Panc1 (cell line): ENCODE measurements around the gene RNASEH1. TPM values are rescaled to one million over a fixed set of nuclear protein-coding genes. Genes with fewer than 3 reads are reported as not detected.

ENCODE experiments used
- ATAC-seq: fragments of 200-7000 bp; cut with Tn5 transposase; 2 replicates; pipeline ENCODE4 v1.9.1; 2020; ENCODE audit warnings: mild to moderate bottlenecking, moderate library complexity
- BruUV-seq: library from RNA; stranded (reverse); fragments of 400-500 nt; replicated peaks from 2 replicates; lab custom pipeline; 2021; lab: Mats Ljungman, UMichigan
- CTCF ChIA-PET: fragments of 300-600 bp; sonication (Branson Sonifier 250); formaldehyde crosslinking; loops from one replicate; lab custom pipeline; 2022; ENCODE audit warnings: antibody characterized with exemption; lab: Charles Lee
- POLR2A ChIA-PET: fragments of 300-600 bp; sonication (Branson Sonifier 250); formaldehyde crosslinking; loops from one replicate; lab custom pipeline; 2022; ENCODE audit warnings: antibody characterized with exemption; lab: Charles Lee
- DNase-seq: peaks from one replicate; pipeline ENCODE4 v3.0.0-alpha.2; 2010; ENCODE audit warnings: low read depth, low spot score
- H3K27ac ChIP-seq: 2 replicates; pipeline ENCODE4 v1.5.1; 2011; ENCODE audit warnings: mild to moderate bottlenecking, low read length, inconsistent platforms
- H3K27me3 ChIP-seq: fragments of 200-500 bp; sonication (Bioruptor generic); 2 replicates; pipeline ENCODE4 v1.6.0; 2014; ENCODE audit warnings: low read length, inconsistent platforms; ENCODE audit not compliant: control insufficient read depth, insufficient read depth
- H3K36me3 ChIP-seq: fragments of 200-500 bp; sonication (Bioruptor generic); 2 replicates; pipeline ENCODE4 v1.5.1; 2014; ENCODE audit warnings: inconsistent platforms, mild to moderate bottlenecking, low read length, moderate library complexity; ENCODE audit not compliant: control insufficient read depth, insufficient read depth
- H3K4me1 ChIP-seq: 2 replicates; pipeline ENCODE4 v1.5.1; 2011; ENCODE audit warnings: inconsistent platforms, mild to moderate bottlenecking, low read length, moderate library complexity; ENCODE audit not compliant: control insufficient read depth, insufficient read depth
- H3K4me3 ChIP-seq, 2 experiments: 2 replicates each; pipeline ENCODE4 v1.5.1; 2011 to 2012; ENCODE audit warnings: low read depth in 2 of 2, low read length in 2 of 2, mild to moderate bottlenecking in 2 of 2, inconsistent platforms in 1 of 2, moderate library complexity in 1 of 2
- H3K9me3 ChIP-seq: fragments of 200-500 bp; sonication (Bioruptor generic); 2 replicates; pipeline ENCODE4 v1.5.1; 2014; ENCODE audit warnings: low read depth, mild to moderate bottlenecking, inconsistent platforms, low read length, moderate library complexity; ENCODE audit not compliant: control insufficient read depth, insufficient read depth
- POLR2AphosphoS5 ChIP-seq: IDR thresholded peaks from 2 replicates; pipeline ENCODE4 v1.6.1; 2012; ENCODE audit warnings: mild to moderate bottlenecking, low read depth, low read length, moderate library complexity
- SIN3A ChIP-seq: IDR thresholded peaks from 2 replicates; pipeline ENCODE4 v1.6.1; 2012; ENCODE audit warnings: low read depth, mild to moderate bottlenecking, low read length, moderate library complexity, borderline replicate concordance; ENCODE audit not compliant: insufficient read depth
- TCF7L2 ChIP-seq: IDR thresholded peaks from 2 replicates; pipeline ENCODE4 v1.6.1; 2011; ENCODE audit warnings: mild to moderate bottlenecking, low read depth, low read length, inconsistent platforms
- in situ Hi-C: cut with HindIII; loops from 2 replicates; pipeline ENCODE4 v1.10.0; 2016; ENCODE audit warnings: low sequenced_read_pairs, low pct_unique_long_range_greater_than_20kb
- intact Hi-C: fragments of 100-400 bp; cut with micrococcal nuclease; formaldehyde crosslinking; loops from one replicate; pipeline ENCODE4 v1.10.0; 2022; ENCODE audit not compliant: unreplicated experiment
- total RNA-seq: library from RNA; stranded (reverse); gene quantifications from one replicate; pipeline ENCODE4 v1.2.1, GENCODE V29; 2021; ENCODE audit not compliant: unreplicated experiment
- TF ChIP-seq, protein P1 (sequence below): fragments of 450-650 bp; IDR thresholded peaks from 2 replicates; pipeline ENCODE4 v1.5.1; 2017; ENCODE audit warnings: mild to moderate bottlenecking
- TF ChIP-seq, protein P2 (sequence below), 2 experiments: IDR thresholded peaks; 2 replicates each; pipeline ENCODE4 v1.6.1; 2011 to 2012; ENCODE audit warnings: low read depth in 2 of 2, control low read depth in 1 of 2, low read length in 1 of 2, mild to moderate bottlenecking in 1 of 2, moderate library complexity in 1 of 2; ENCODE audit not compliant: insufficient read depth in 1 of 2

Gene RNASEH1
- total RNA-seq, 1 experiment from 2014 or later: 43.7 TPM

DNA sequence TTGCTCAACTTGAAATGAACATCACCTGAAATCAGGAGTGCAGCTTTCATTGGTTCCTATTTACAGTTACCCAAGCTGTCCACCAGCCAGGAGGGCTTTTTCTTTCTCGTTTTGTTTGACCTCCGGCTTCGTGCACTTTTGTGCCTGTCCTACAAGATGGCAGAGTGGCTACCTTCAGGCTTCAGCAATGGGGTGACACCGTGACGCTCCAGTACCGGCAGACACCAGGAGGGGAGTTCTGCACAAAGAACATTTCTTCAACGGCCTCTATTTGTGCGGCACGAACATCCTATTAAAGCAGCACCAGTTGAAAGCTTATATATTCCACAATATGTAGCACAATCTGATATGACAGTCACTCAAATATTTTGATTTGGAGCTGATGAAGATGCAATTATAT is 18.3 kb downstream of the RNASEH1 start:
- in situ Hi-C loops (no loop called here), intact Hi-C loops (no loop called here)
- Histone ChIP-seq H3K4me3 (no peak overlapping the region), H3K4me1 (peaks cover 18% of the 10 kb centered on the region), H3K27me3 (no peaks in the 10 kb centered on the region), H3K36me3 (peaks cover 8% of the 10 kb centered on the region), H3K27ac (no peak overlapping the region), H3K9me3 (no peaks in the 10 kb centered on the region)
- POLR2A ChIA-PET: interaction anchor here (0.6 kb wide), 1 partner anchor 21 kb away, joined by 4 read pairs; no protein-coding TSS in a partner anchor
- no peak for TF ChIP-seq TCF7L2
- no peak for TF ChIP-seq SIN3A
- TF ChIP-seq, protein P1, sequence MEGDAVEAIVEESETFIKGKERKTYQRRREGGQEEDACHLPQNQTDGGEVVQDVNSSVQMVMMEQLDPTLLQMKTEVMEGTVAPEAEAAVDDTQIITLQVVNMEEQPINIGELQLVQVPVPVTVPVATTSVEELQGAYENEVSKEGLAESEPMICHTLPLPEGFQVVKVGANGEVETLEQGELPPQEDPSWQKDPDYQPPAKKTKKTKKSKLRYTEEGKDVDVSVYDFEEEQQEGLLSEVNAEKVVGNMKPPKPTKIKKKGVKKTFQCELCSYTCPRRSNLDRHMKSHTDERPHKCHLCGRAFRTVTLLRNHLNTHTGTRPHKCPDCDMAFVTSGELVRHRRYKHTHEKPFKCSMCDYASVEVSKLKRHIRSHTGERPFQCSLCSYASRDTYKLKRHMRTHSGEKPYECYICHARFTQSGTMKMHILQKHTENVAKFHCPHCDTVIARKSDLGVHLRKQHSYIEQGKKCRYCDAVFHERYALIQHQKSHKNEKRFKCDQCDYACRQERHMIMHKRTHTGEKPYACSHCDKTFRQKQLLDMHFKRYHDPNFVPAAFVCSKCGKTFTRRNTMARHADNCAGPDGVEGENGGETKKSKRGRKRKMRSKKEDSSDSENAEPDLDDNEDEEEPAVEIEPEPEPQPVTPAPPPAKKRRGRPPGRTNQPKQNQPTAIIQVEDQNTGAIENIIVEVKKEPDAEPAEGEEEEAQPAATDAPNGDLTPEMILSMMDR: no peak
- TF ChIP-seq POLR2AphosphoS5: no peak
- TF ChIP-seq, protein P2, sequence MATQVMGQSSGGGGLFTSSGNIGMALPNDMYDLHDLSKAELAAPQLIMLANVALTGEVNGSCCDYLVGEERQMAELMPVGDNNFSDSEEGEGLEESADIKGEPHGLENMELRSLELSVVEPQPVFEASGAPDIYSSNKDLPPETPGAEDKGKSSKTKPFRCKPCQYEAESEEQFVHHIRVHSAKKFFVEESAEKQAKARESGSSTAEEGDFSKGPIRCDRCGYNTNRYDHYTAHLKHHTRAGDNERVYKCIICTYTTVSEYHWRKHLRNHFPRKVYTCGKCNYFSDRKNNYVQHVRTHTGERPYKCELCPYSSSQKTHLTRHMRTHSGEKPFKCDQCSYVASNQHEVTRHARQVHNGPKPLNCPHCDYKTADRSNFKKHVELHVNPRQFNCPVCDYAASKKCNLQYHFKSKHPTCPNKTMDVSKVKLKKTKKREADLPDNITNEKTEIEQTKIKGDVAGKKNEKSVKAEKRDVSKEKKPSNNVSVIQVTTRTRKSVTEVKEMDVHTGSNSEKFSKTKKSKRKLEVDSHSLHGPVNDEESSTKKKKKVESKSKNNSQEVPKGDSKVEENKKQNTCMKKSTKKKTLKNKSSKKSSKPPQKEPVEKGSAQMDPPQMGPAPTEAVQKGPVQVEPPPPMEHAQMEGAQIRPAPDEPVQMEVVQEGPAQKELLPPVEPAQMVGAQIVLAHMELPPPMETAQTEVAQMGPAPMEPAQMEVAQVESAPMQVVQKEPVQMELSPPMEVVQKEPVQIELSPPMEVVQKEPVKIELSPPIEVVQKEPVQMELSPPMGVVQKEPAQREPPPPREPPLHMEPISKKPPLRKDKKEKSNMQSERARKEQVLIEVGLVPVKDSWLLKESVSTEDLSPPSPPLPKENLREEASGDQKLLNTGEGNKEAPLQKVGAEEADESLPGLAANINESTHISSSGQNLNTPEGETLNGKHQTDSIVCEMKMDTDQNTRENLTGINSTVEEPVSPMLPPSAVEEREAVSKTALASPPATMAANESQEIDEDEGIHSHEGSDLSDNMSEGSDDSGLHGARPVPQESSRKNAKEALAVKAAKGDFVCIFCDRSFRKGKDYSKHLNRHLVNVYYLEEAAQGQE (IDR thresholded peaks at IDR 0.05; ENCODE audit: insufficient read depth in 1 of 2, low read depth in 2 of 2, low read length in 1 of 2): no peak
- CTCF ChIA-PET: interaction anchor here (0.6 kb wide), 1 partner anchor 13 kb away, joined by 4 read pairs; no protein-coding TSS in a partner anchor
- no TSS peak for BruUV-seq
- ATAC-seq (no peak), DNase-seq (no peak)

DNA sequence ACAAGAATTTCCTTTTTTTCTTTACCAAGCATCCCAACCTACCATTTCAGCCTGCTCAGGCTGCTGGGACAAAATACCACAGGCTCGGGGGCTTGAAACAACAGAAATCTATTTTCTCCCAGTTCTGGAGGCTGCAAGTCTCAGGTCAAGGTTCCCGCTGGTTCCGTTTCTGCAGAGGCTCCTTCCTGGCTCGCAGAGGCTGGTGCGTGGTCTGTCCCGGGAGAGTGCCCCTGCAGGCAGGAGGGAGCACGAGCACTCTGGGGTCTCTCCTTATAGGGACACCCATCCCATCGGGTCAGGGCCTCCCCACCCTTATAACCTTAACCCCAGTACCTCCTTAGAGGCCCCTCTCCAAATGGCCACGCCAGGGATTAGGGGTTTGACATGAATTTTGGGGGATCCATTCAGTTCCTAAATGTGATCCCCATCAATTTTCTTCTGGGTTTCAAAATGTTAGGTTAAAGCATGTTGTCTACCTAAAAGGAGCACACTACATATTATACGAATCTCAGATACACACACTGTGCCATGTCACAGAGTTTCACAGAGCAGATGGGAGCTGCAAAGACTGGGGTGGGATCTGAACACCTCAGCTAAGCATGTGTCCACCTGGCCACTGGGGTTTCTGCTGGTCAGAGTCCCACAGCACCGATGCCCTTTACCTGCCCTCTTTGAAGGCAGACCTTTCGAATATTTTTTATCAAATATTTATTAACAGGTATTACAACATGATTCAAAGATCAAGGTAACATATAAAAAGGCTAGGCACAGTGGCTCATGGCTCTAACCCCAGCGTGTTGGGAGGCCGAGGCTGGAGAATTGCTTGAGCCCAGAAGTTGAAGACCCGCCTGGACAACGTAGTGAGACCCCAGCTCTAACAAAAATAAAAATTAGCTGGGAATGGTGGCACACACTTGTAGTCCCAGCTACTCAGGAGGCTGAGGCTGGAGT is 21.2 kb downstream of the RNASEH1 start:
- ChIA-PET CTCF (no interaction called here), POLR2A (no interaction called here)
- DNase-seq (no peak), ATAC-seq (peak; percentile 82)
- no TSS peak for BruUV-seq
- Histone ChIP-seq H3K36me3 (peaks cover 4% of the 10 kb centered on the region; the same call in 1 of the 2 replicates), H3K9me3 (no peaks in the 10 kb centered on the region), H3K4me3 (peak overlapping the region; percentile 7 to 43), H3K27ac (peak overlapping the region; percentile 72), H3K4me1 (peaks cover 18% of the 10 kb centered on the region), H3K27me3 (no peaks in the 10 kb centered on the region)
- intact Hi-C loops (loop anchor here (2.0 kb wide), 1 partner anchor 114 kb away; no protein-coding TSS in a partner anchor), in situ Hi-C loops (no loop called here)
- TF ChIP-seq TCF7L2 (no peak), SIN3A (no peak), POLR2AphosphoS5 (no peak)
- TF ChIP-seq, protein P2 (IDR thresholded peaks at IDR 0.05; ENCODE audit: insufficient read depth in 1 of 2, low read depth in 2 of 2, low read length in 1 of 2): no peak
- TF ChIP-seq, protein P1: peak; percentile 73; the same call in 1 of the 2 replicates
